AG04449 (cell line): ENCODE results near the gene PPARA.
A peak's percentile ranks its signal among the peaks of the same experiment; 100 is the strongest.

Experiments
- CTCF ChIA-PET: fragments of 350-600 bp; formaldehyde crosslinking; extraction: SDS; loops from one replicate; lab custom pipeline; 2021; ENCODE audit warnings: antibody characterized with exemption; lab: Yijun Ruan, JAX
- POLR2A ChIA-PET: fragments of 400-600, 350-600 bp; formaldehyde crosslinking; extraction: SDS; loops from one replicate; lab custom pipeline; 2020; ENCODE audit warnings: antibody characterized with exemption, inconsistent platforms; lab: Yijun Ruan, JAX
- DNase-seq: peaks from one replicate; pipeline ENCODE4 v3.0.0-alpha.2; 2010; ENCODE audit warnings: low read depth, low spot score
- H3K4me3 ChIP-seq: 2 replicates; pipeline ENCODE4 v1.5.1; 2011; ENCODE audit warnings: low read depth, mild to moderate bottlenecking, control low read depth, low read length
- CTCF ChIP-seq: IDR thresholded peaks from one replicate; pipeline ENCODE4 v1.5.1; 2011; ENCODE audit warnings: mild to moderate bottlenecking, moderate library complexity, low read length, control low read depth, inconsistent platforms; ENCODE audit not compliant: insufficient read depth; ENCODE audit errors: missing control alignments

PPARA gene

GRCh38 chr22:46162771-46163556, 12.6 kb downstream of the PPARA start:
- ChIA-PET CTCF (interaction anchor here (0.8 kb wide), 1 partner anchor 167 kb away, joined by 3 read pairs; no protein-coding TSS in a partner anchor), POLR2A (no interaction called here)
- no peak for DNase-seq
- TF ChIP-seq CTCF: no peak
- H3K4me3 ChIP-seq: no peak overlapping the region

GRCh38 chr22:46163557-46163888, 13.2 kb downstream of the PPARA start:
- no peak for TF ChIP-seq CTCF
- no peak for DNase-seq
- CTCF ChIA-PET: no interaction called here
- H3K4me3 ChIP-seq: no peak overlapping the region
- POLR2A ChIA-PET: interaction anchor here (0.7 kb wide), 1 partner anchor 93 kb away, joined by 3 read pairs; no protein-coding TSS in a partner anchor

GRCh38 chr22:46165977-46166376, 15.7 kb downstream of the PPARA start:
- ChIA-PET POLR2A (no interaction called here), CTCF (no interaction called here)
- no peak for TF ChIP-seq CTCF
- no peak for DNase-seq
- H3K4me3 ChIP-seq: no peak overlapping the region

DNA sequence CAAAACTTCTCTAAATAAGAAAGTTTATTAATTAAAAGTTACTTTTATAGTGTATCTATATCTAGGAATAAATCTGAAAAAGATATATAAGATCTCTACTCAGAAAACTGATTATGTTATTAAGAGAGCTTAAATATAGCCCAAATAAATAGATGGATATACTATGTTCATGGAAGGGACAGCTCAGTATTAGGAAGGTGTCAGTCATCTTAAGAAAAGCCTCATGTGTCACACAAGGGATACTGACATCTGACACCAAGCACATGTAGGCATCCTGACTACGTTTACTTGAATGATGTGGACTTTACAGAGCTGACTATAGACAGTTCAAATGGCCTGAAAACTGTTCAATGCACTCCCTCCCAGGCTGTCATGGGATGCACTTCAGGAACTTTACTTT, 19.3 kb downstream of the PPARA start:
- ChIA-PET CTCF (interaction anchor here (1.6 to 1.7 kb wide), 2 partner anchors 9 to 163 kb away, joined by 4 to 7 read pairs; no protein-coding TSS in a partner anchor), POLR2A (no interaction called here)
- H3K4me3 ChIP-seq: no peak overlapping the region
- TF ChIP-seq CTCF: no peak
- no peak for DNase-seq

DNA sequence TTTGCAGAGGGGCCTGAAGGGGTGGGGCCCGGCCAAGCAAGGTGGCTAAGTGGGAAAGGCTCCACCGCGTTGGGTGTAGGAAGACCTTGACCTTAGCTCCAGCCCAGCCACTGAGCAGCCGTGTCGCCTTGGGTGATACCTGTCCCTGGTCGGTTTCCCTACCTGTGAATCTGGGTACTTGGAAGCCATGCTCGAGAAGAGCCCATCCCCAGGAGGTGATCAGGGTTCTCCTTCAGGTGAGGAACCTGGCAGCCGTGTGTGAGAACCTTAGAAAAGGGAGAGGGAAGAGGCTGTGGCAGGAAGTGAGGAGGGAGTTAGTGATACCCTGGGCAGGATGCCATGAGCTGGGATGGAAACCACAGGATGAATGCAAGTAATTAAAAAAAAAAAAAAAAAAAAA, 21.6 kb downstream of the PPARA start:
- no peak overlapping the region for H3K4me3 ChIP-seq
- no peak for TF ChIP-seq CTCF
- ChIA-PET POLR2A (interaction anchor here (0.7 kb wide), 1 partner anchor 10 kb away, joined by 4 read pairs; no protein-coding TSS in a partner anchor), CTCF (no interaction called here)
- DNase-seq: peak; percentile 24

GRCh38 chr22:46172522-46173110, 22.3 kb downstream of the PPARA start:
- no peak overlapping the region for H3K4me3 ChIP-seq
- ChIA-PET POLR2A (no interaction called here), CTCF (no interaction called here)
- TF ChIP-seq CTCF: no peak
- no peak for DNase-seq
